HCT116 (cell line): ENCODE measurements around the gene ARHGAP10. TPM values are rescaled to one million over a fixed set of nuclear protein-coding genes. Genes with fewer than 3 reads are reported as not detected.

ENCODE experiments used
- ATAC-seq: fragments of 200-7000 bp; cut with Tn5 transposase; 2 replicates; pipeline ENCODE4 v1.9.1; 2020; ENCODE audit warnings: mild to moderate bottlenecking, moderate library complexity
- BruUV-seq: library from RNA; stranded (reverse); fragments of 400-500 nt; replicated peaks from 2 replicates; lab custom pipeline; 2021; lab: Mats Ljungman, UMichigan
- CTCF ChIA-PET: fragments of 300-600 bp; sonication (Branson Sonifier 250); formaldehyde crosslinking; loops from one replicate; lab custom pipeline; 2021; ENCODE audit warnings: antibody characterized with exemption; lab: Charles Lee
- POLR2A ChIA-PET: fragments of 300-600, 350-600 bp; sonication (Branson Sonifier 250); formaldehyde crosslinking; loops from one replicate; lab custom pipeline; 2021; ENCODE audit warnings: antibody characterized with exemption; lab: Charles Lee
- RAD21 ChIA-PET, 2 experiments: fragments of 300-600 bp; sonication (Branson Sonifier 250); formaldehyde crosslinking; loops; one replicate each; lab custom pipeline; 2023; ENCODE audit warnings: low total read pairs in 2 of 2; ENCODE audit not compliant: uncharacterized antibody in 2 of 2, unreplicated experiment in 2 of 2, low non-redundant PET in 1 of 2; lab: Charles Lee
- DNase-seq: peaks from one replicate; pipeline ENCODE4 v3.0.0-alpha.2; 2010; ENCODE audit warnings: low read depth, low spot score
- H2AFZ ChIP-seq: fragments of 200-600 bp; shearing (Covaris generic), sonication (generic); 2 replicates; pipeline ENCODE4 v1.6.1; 2017; ENCODE audit warnings: low read depth, mixed run types, mixed read lengths, antibody characterized with exemption, low read length; ENCODE audit not compliant: poor library complexity, severe bottlenecking
- H3K27ac ChIP-seq: 2 replicates; pipeline ENCODE4 v1.5.1; 2012; ENCODE audit warnings: low read depth, low read length
- H3K27me3 ChIP-seq: fragments of 200-600 bp; sonication (generic); 2 replicates; pipeline ENCODE4 v1.6.1; 2016; ENCODE audit warnings: mixed run types, low read length, mixed read lengths; ENCODE audit not compliant: insufficient read depth
- H3K36me3 ChIP-seq, 2 experiments: fragments of 200-500 bp in 1 of 2; fragments of 200-600 bp in 1 of 2; sonication (Bioruptor generic) in 1 of 2; sonication (generic) in 1 of 2; 2 replicates each; pipeline versions ENCODE4 v1.5.1 to v1.6.1; 2014 to 2016; ENCODE audit warnings: low read length in 2 of 2, inconsistent platforms in 1 of 2, mixed read lengths in 1 of 2, mixed run types in 1 of 2; ENCODE audit not compliant: insufficient read depth in 2 of 2, control insufficient read depth in 1 of 2
- H3K4me1 ChIP-seq, 2 experiments: fragments of 200-600 bp in 1 of 2; sonication (generic) in 1 of 2; 2 replicates each; pipeline versions ENCODE4 v1.5.1 to v1.6.1; 2012 to 2017; ENCODE audit warnings: low read length in 2 of 2, inconsistent platforms in 1 of 2, mild to moderate bottlenecking in 1 of 2, mixed read lengths in 1 of 2, mixed run types in 1 of 2, moderate library complexity in 1 of 2; ENCODE audit not compliant: insufficient read depth in 2 of 2, control insufficient read depth in 1 of 2
- H3K4me2 ChIP-seq: fragments of 200-600 bp; sonication (generic); 2 replicates; pipeline ENCODE4 v1.6.1; 2017; ENCODE audit warnings: mixed run types, low read length, mixed read lengths
- H3K4me3 ChIP-seq, 2 experiments: fragments of 200-600 bp in 1 of 2; sonication (generic) in 1 of 2; replicated peaks in 1 of 2; 2 replicates each; pipeline ENCODE4 v1.5.1; 2011 to 2016; ENCODE audit warnings: low read length in 2 of 2, control low read depth in 1 of 2, low read depth in 1 of 2, mild to moderate bottlenecking in 1 of 2, mixed read lengths in 1 of 2, mixed run types in 1 of 2
- H3K79me2 ChIP-seq: fragments of 200-600 bp; sonication (generic); 2 replicates; pipeline ENCODE4 v1.6.1; 2017; ENCODE audit warnings: mild to moderate bottlenecking, mixed run types, low read length, moderate library complexity, mixed read lengths; ENCODE audit not compliant: insufficient read depth
- H3K9ac ChIP-seq: fragments of 200-600 bp; sonication (generic); 2 replicates; pipeline ENCODE4 v1.6.1; 2016; ENCODE audit warnings: low read length, mixed read lengths
- H3K9me2 ChIP-seq: fragments of 200-600 bp; sonication (generic), shearing (Covaris generic); 2 replicates; pipeline ENCODE4 v1.6.1; 2017; ENCODE audit warnings: mixed run types, mild to moderate bottlenecking, moderate library complexity; ENCODE audit not compliant: insufficient read depth
- H3K9me3 ChIP-seq, 2 experiments: fragments of 200-500 bp in 1 of 2; fragments of 200-600 bp in 1 of 2; sonication (Bioruptor generic) in 1 of 2; sonication (generic) in 1 of 2; 2 replicates each; pipeline ENCODE4 v1.6.1; 2014 to 2017; ENCODE audit warnings: low read length in 2 of 2, mixed read lengths in 2 of 2, inconsistent platforms in 1 of 2, low read depth in 1 of 2, mild to moderate bottlenecking in 1 of 2, mixed run types in 1 of 2, moderate library complexity in 1 of 2; ENCODE audit not compliant: control insufficient read depth in 1 of 2, insufficient read depth in 1 of 2
- H4K20me1 ChIP-seq: fragments of 200-600 bp; sonication (generic), shearing (Covaris generic); 2 replicates; pipeline ENCODE4 v1.6.1; 2017; ENCODE audit warnings: mixed run types, mild to moderate bottlenecking, moderate library complexity; ENCODE audit not compliant: insufficient read depth
- CBX3 ChIP-seq: IDR thresholded peaks from 2 replicates; pipeline ENCODE4 v1.6.1; 2012; ENCODE audit warnings: low read depth
- CEBPB ChIP-seq: IDR thresholded peaks from 2 replicates; pipeline ENCODE4 v1.6.1; 2012; ENCODE audit warnings: low read depth
- EZH2phosphoT487 ChIP-seq: fragments of 200-600 bp; IDR thresholded peaks from 2 replicates; pipeline ENCODE4 v1.6.1; 2018; ENCODE audit warnings: antibody characterized with exemption, borderline replicate concordance
- MAX ChIP-seq: IDR thresholded peaks from 2 replicates; pipeline ENCODE4 v1.6.1; 2012
- POLR2A ChIP-seq: IDR thresholded peaks from 2 replicates; pipeline ENCODE4 v1.7.0; 2011; ENCODE audit warnings: borderline replicate concordance; ENCODE audit not compliant: insufficient read depth, insufficient read length; ENCODE audit errors: extremely low read depth
- SIN3A ChIP-seq: IDR thresholded peaks from 2 replicates; pipeline ENCODE4 v1.6.1; 2012; ENCODE audit warnings: low read depth
- SP1 ChIP-seq: IDR thresholded peaks from 2 replicates; pipeline ENCODE4 v1.6.1; 2012; ENCODE audit warnings: low read depth
- SRF ChIP-seq: IDR thresholded peaks from 2 replicates; pipeline ENCODE4 v1.6.1; 2012; ENCODE audit warnings: low read depth
- ZBTB33 ChIP-seq: IDR thresholded peaks from 2 replicates; pipeline ENCODE4 v1.6.1; 2011; ENCODE audit warnings: mild to moderate bottlenecking, low read length, moderate library complexity; ENCODE audit not compliant: insufficient replicate concordance; ENCODE audit errors: extremely low read depth
- intact Hi-C: fragments of 100-400 bp; cut with micrococcal nuclease; formaldehyde crosslinking; loops from 2 replicates; pipeline ENCODE4 v1.10.0; 2022
- total RNA-seq: library from RNA; stranded (reverse); gene quantifications from one replicate; pipeline ENCODE4 v1.2.1, GENCODE V29; 2021; ENCODE audit not compliant: unreplicated experiment

Gene ARHGAP10
- total RNA-seq, 1 experiment from 2014 or later: 24.7 TPM

GRCh38 chr4:147987252-147987651, 255.4 kb downstream of the ARHGAP10 start:
- no TSS peak for BruUV-seq
- Histone ChIP-seq H3K4me1 (no peaks in the 10 kb centered on the region), H3K79me2 (0 out of 2 replicates have a peak, but pooled peaks cover 2% of the 10 kb centered on the region), H3K36me3 (no peaks in the 10 kb centered on the region), H3K9me2 (no peaks in the 10 kb centered on the region), H3K9me3 (no peaks in the 10 kb centered on the region), H3K4me3 (no peak overlapping the region), H2AFZ (no peak overlapping the region), H3K9ac (no peak overlapping the region), H4K20me1 (0 out of 2 replicates have a peak, but pooled peaks cover 3% of the 10 kb centered on the region), H3K27ac (no peak overlapping the region), H3K4me2 (no peak overlapping the region), H3K27me3 (no peaks in the 10 kb centered on the region)
- DNase-seq: no peak
- ChIA-PET RAD21 (no interaction called here), POLR2A (no interaction called here), CTCF (no interaction called here)
- TF ChIP-seq SRF (no peak), CBX3 (no peak), SIN3A (no peak), SP1 (no peak), POLR2A (no peak), CEBPB (no peak), MAX (no peak), ZBTB33 (no peak), EZH2phosphoT487 (no peak)
- intact Hi-C loops: loop anchor here (10.0 kb wide), 1 partner anchor 458 kb away; the partner anchor contains the start of gene NR3C2
- no peak for ATAC-seq
